Ishikawa (cell line): ENCODE measurements around the gene VPS39.

Experiments used
- CEBPB ChIP-seq: IDR thresholded peaks from 2 replicates; pipeline ENCODE4 v1.6.1; 2012
- CREB1 ChIP-seq: IDR thresholded peaks from 2 replicates; pipeline ENCODE4 v1.6.1; 2012; ENCODE audit warnings: low read depth
- EGR1 ChIP-seq: IDR thresholded peaks from 2 replicates; pipeline ENCODE4 v1.6.1; 2012
- FOXM1 ChIP-seq: IDR thresholded peaks from 2 replicates; pipeline ENCODE4 v1.6.1; 2012; ENCODE audit warnings: low read depth, borderline replicate concordance
- RAD21 ChIP-seq: IDR thresholded peaks from 2 replicates; pipeline ENCODE4 v1.6.1; 2012; ENCODE audit warnings: low read depth
- TAF1 ChIP-seq: IDR thresholded peaks from 2 replicates; pipeline ENCODE4 v1.6.1; 2012; ENCODE audit warnings: low read depth, mild to moderate bottlenecking
- TEAD4 ChIP-seq: IDR thresholded peaks from 2 replicates; pipeline ENCODE4 v1.6.1; 2012
- YY1 ChIP-seq: IDR thresholded peaks from 2 replicates; pipeline ENCODE4 v1.6.1; 2012; ENCODE audit warnings: low read depth
- ZBTB7A ChIP-seq: IDR thresholded peaks from 2 replicates; pipeline ENCODE4 v1.6.1; 2012; ENCODE audit warnings: low read depth
- TF ChIP-seq, protein P1 (sequence below): IDR thresholded peaks from 2 replicates; pipeline ENCODE4 v1.6.1; 2012; ENCODE audit warnings: low read depth, mild to moderate bottlenecking
- TF ChIP-seq, protein P2 (sequence below): IDR thresholded peaks from 2 replicates; pipeline ENCODE4 v1.6.1; 2012
- TF ChIP-seq, protein P3 (sequence below): IDR thresholded peaks from 2 replicates; pipeline ENCODE4 v1.6.1; 2012

DNA sequence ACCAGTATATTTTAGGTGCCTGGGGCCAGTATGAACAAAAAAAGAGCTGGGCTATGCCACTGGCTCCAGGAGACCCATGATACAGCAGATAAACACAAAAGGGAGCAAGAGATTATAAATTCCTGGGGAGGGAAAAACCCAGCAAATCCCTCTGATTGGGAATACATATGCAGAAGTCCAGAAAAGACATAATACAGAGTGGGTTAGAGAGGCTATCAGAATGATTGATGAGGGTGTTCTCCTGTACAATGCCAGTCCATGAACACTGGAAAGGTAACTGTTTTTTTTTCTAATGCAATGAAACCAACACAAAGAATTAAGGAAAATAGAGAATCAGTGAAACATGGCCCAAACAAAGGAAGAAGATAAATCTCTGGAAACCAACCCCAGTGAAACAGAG lies 5.4 kb upstream of the VPS39 start:
- no peak for TF ChIP-seq TEAD4
- no peak for TF ChIP-seq CREB1
- no peak for TF ChIP-seq ZBTB7A
- TF ChIP-seq, protein P1, sequence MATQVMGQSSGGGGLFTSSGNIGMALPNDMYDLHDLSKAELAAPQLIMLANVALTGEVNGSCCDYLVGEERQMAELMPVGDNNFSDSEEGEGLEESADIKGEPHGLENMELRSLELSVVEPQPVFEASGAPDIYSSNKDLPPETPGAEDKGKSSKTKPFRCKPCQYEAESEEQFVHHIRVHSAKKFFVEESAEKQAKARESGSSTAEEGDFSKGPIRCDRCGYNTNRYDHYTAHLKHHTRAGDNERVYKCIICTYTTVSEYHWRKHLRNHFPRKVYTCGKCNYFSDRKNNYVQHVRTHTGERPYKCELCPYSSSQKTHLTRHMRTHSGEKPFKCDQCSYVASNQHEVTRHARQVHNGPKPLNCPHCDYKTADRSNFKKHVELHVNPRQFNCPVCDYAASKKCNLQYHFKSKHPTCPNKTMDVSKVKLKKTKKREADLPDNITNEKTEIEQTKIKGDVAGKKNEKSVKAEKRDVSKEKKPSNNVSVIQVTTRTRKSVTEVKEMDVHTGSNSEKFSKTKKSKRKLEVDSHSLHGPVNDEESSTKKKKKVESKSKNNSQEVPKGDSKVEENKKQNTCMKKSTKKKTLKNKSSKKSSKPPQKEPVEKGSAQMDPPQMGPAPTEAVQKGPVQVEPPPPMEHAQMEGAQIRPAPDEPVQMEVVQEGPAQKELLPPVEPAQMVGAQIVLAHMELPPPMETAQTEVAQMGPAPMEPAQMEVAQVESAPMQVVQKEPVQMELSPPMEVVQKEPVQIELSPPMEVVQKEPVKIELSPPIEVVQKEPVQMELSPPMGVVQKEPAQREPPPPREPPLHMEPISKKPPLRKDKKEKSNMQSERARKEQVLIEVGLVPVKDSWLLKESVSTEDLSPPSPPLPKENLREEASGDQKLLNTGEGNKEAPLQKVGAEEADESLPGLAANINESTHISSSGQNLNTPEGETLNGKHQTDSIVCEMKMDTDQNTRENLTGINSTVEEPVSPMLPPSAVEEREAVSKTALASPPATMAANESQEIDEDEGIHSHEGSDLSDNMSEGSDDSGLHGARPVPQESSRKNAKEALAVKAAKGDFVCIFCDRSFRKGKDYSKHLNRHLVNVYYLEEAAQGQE, result no peak
- TF ChIP-seq, protein P2, sequence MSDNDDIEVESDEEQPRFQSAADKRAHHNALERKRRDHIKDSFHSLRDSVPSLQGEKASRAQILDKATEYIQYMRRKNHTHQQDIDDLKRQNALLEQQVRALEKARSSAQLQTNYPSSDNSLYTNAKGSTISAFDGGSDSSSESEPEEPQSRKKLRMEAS, result no peak
- TF ChIP-seq YY1, result no peak
- TF ChIP-seq RAD21, result no peak
- no peak for TF ChIP-seq FOXM1
- no peak for TF ChIP-seq TAF1
- TF ChIP-seq, protein P3, sequence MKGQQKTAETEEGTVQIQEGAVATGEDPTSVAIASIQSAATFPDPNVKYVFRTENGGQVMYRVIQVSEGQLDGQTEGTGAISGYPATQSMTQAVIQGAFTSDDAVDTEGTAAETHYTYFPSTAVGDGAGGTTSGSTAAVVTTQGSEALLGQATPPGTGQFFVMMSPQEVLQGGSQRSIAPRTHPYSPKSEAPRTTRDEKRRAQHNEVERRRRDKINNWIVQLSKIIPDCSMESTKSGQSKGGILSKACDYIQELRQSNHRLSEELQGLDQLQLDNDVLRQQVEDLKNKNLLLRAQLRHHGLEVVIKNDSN, result no peak
- no peak for TF ChIP-seq CEBPB
- no peak for TF ChIP-seq EGR1
